GM19467 (cell line): Measurements from ENCODE around the gene FBLIM1.

Experiments used
- ATAC-seq: cut with Tn5 transposase; IDR thresholded peaks from one replicate; pipeline ENCODE4 v1.9.1; 2021; ENCODE audit warnings: mild to moderate bottlenecking, moderate library complexity; ENCODE audit not compliant: unreplicated experiment

Gene FBLIM1

DNA sequence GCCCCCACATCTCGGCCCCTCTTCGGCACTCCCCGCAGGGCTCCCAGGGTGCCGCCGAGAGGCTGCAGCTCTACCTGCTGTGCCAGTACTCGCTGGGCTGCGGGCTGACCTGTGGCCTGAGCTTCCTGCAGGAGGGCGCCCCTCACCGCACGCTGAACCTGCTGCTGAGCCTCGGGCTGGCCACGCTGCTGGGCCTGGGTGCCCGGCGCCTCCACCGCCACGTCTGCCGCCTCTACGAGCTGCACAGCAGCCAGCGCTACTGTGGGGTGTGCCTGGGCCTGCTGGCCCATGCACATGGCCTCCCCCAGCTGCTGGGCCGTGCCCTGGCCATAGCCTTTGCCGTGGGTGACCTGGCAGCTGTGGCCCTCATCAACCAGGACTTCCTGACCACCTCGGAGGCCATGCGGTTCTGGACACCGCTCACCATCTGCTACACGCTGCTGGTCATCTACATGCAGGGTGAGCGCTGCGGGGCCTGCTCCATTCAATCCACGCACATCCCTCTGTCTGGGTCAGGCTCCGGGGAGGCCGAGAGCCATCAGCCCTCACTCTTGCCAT, 14.4 kb upstream of the FBLIM1 start:
- no peak for ATAC-seq

GRCh38 chr1:15747378-15747777, 11.2 kb upstream of the FBLIM1 start:
- ATAC-seq: no peak

DNA sequence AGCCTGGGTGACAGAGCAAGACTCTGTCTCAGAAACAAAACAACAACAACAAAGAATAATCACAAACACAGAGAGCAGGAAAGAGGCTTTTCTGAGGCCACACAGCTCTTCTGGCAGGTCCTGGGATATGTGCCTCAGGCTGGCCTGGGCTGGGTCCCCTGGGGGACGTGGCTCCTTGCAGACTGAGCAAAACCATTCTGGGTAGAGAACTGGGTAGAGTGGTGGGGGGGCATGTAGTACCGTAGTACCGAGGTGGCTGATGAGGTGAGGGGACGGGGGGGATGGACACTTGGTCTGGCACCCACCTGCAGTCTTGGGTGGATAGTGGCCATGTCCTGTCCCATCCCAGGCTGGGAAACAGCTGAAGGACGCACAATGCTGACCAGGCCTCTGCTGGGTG, 10.3 kb upstream of the FBLIM1 start:
- no peak for ATAC-seq

GRCh38 chr1:15748690-15749398, 9.8 kb upstream of the FBLIM1 start:
- no peak for ATAC-seq

- no peak for ATAC-seq
These were observed 8.9 kb upstream of the FBLIM1 start for GRCh38 chr1:15749399-15750291.

GRCh38 chr1:15750924-15751323, 7.7 kb upstream of the FBLIM1 start:
- ATAC-seq: no peak

GRCh38 chr1:15751717-15752116, 6.9 kb upstream of the FBLIM1 start:
- no peak for ATAC-seq

- ATAC-seq: no peak
These were observed 4.8 kb upstream of the FBLIM1 start for GRCh38 chr1:15753776-15754175.

- ATAC-seq: no peak
These were observed 3.5 kb upstream of the FBLIM1 start for GRCh38 chr1:15755021-15755645.

DNA sequence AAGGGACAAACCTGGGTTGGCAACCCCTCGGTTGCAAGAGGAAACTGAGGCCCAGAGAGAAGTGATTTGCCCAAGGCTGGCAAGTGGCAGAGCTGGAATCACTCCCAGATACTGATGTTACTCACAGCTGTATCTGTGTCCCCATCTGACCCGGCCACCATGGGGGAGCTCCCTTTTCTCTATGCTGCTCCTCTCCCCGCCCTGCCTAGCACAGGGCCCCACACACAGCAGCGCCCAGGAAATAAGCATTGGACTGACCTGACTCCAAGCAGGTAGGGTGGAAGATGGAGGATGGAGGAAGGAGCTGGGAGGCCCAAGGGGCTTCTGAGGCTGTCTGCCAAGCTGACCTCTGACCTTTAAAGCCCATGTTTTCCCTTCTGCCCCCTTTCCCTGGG, 3.0 kb upstream of the FBLIM1 start:
- no peak for ATAC-seq

GRCh38 chr1:15756143-15757015, 2.2 kb upstream of the FBLIM1 start:
- no peak for ATAC-seq

- ATAC-seq: no peak
These were observed 1.5 kb upstream of the FBLIM1 start for GRCh38 chr1:15757016-15757543.

DNA sequence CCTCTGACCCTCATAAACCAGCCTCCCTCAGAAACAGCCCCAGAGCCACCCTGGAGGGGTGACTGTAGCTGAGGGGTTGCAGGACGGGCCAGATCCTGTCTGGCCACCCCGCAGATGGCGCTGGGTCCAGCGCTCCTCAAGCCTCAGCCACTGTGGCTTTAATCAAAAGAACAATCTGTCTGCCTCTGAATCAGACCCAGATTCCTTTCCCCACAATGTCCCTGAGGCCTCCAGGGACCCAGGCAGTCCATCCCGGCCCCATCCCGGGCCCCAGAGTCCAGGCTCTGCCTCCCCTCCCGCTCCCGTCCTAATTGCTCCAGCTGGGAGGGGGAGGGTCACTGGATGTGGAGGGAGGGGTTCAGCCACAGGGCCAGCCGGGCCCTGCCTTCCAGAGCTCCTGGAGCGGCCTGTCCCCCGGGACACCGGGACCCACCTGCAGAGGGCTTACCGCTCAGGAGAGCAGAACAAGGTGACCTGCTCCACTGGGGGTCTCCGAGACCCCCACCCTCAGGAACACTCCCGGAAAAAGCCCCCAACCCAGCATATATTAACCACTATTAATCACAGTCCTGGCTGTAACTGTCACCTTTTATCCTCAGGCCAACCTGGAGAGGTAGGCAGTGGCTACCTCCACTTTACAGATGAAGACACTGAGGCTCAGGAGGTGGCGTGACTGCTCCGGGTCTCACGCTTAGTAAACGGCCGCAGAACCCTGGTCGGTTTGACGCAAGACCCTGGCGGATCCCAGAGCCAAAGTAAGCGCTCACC, 836 bp upstream of the FBLIM1 start:
- ATAC-seq: no peak

GRCh38 chr1:15758953-15759661, 512 bp downstream of the FBLIM1 start:
- ATAC-seq: no peak

DNA sequence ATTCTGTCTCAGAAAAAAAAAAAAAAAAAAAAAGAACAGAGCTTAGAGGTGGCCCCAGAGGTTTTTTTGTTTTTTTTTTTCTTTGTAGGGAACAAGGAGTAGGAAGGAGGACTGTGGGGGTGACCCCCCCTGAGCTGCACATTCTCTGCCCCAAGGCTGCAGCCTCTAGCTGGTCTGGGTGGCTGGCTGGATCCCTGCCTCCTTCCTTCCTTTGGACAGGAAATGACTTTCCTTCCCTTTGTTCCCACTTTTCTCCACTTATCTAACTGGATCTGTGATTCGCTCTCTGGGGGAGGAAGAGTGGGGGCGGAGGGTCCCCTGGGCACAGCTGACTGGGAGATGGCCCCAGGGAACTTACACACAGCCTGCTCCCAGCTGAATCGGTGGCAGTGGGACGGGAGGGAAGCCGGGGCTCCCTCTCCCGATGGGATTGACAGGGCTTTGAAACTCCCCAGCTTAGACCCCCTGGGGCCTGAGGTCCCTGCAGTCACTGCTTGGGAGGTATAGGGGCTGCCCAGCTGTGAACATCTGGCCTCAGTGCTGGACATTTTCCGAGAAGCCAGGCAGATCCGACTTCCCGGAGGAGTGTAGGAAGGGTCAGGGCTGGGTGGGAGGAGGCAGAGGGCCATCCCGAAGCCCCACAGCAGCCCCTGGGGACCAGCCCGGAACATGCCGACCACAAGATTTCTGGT, 2.1 kb downstream of the FBLIM1 start:
- ATAC-seq: no peak

DNA sequence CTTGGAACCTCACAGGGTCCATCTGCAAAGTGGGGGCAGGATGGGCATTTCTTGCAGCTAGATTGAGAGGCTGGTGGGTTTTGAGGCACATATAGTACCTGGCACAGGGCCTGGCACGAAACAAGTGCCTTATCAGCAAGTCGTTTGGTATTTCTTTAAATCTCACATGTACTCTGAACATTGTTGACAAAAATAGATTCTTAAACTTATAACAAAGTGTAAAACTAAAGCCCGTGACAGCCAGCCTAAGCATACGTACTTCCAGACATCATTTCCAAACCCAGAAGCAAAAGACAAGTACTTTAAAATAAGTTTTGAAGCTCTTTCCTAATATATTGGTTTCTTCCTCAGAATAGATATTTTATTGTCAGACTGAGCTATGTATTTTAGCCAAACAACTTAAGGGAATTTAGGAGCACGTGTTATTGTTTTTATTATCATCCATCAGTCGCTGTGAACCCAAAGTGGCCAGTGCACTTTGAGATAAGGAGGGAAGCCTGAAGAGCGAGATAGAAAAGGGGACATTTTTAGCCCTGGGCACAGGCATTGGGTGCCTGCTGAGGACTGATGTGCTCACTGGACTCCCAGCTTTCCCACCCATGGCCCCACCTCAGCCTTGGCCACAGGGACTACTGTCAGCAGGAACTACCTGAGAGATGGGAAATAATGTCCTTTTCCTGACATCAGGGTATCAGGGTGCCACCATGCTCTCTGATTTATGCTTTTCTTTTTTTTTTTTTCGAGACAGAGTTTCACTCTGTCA, 3.0 kb downstream of the FBLIM1 start:
- no peak for ATAC-seq

- no peak for ATAC-seq
These were observed 4.0 kb downstream of the FBLIM1 start for GRCh38 chr1:15762546-15762945.
